DMS 273 treated with DMSO at 0.1 percent for 48 hours (cell line): ENCODE results near the gene IGSF3.
"Not testable (repeated sequence)": the region's sequence is repeated elsewhere in the genome, so short reads cannot be mapped to it uniquely, and the experiment has no call there.

Source experiments
- DNase-seq: peaks from one replicate; lab custom pipeline; 2025; lab: John Stamatoyannopoulos, UW

Gene IGSF3

DNA sequence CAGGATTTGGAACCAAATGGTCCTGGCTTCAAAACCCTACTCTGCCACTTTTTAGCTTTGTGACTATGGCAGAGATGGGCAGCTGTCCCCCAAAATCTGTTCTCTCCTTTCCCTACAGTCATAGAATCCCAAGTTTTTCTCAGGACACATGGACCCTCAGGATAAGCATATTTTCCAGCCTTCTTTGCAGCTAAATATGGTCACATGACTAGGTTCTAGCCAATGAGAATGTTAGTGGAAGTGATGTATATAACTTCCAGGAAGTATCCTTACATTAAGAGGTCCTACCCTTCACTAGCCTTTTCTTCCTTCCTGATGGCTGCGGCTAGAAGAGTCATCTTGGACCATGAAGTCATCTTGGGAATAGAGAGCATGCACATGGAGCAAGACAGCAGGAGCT is 5.9 kb downstream of the IGSF3 start:
- no peak for DNase-seq

DNA sequence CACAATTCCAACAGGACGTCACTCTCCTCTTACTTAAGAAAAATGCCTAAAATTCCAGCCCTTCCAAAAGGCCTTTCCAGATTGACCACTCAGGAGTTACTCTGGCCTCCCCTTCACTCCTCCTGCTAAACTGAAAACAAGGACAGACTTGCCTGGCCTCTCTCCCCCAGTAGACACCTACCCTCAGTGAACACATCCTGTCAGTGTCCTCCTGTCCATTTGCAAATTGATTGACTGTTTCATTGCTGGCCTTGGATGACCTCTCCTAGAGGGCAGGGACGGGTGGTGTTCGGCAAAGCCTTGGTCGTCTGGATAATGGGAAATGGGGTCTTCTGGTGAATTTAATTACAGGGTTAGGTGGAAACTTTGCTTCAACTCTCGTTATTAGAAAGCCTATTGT is 8.9 kb downstream of the IGSF3 start:
- not testable (repeated sequence) for DNase-seq

DNA sequence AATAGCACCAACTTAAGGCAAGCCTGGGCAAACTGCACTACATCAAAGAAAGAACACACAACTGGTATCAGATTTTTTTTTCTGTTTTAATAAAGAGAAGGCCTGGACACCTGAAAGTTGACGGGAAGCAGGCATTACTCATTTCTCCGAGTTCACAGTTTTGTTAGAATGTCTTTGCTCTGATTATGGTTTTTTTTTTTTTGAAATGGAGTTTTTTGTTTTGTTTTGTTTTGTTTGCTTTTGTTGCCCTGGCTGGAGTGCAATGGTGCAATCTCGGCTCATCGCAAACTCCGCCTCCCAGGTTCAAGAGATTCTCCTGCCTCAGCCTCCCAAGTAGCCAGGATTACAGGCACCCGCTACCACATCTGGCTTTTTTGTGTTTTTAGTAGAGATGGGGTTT is 9.7 kb downstream of the IGSF3 start:
- DNase-seq, result not testable (repeated sequence)

DNA sequence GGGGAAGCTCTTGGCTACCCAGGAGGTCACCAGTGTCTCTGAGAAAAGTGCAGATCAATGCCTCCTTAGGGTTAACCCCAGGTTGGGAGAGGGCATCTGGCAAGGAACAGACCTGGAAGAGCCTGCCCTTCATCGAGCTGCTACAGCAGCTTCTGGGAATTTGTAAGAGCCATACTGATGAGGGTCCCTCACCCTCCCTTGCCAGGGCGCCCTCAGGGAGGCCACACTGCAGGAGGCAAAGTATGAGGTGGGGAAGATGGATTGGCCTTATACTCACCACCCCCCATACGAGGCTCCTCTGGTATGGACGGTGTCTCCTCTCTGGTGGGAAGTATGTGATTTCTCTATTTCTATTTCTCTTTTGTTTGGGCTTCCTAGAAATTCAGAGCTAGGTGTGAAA is 13.2 kb downstream of the IGSF3 start:
- no peak for DNase-seq

DNA sequence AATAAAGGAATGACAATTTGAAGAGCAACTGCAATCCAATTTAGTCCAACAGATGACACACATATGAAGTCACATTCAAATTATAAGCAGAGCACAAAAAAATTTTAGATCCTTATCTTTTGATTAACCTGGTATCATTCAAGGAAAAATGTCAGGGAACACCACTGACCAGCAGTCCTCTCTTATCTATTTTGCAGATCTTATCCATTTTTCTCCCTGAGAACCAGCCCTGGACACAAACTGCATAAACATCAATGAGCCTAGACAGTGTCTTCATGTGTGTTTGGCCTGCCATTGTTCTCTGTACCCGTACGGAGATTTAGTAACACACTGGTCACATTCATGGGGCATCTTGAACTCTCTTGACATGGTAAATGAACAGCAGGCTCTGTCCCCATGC is 14.9 kb downstream of the IGSF3 start:
- DNase-seq, result not testable (repeated sequence)

DNA sequence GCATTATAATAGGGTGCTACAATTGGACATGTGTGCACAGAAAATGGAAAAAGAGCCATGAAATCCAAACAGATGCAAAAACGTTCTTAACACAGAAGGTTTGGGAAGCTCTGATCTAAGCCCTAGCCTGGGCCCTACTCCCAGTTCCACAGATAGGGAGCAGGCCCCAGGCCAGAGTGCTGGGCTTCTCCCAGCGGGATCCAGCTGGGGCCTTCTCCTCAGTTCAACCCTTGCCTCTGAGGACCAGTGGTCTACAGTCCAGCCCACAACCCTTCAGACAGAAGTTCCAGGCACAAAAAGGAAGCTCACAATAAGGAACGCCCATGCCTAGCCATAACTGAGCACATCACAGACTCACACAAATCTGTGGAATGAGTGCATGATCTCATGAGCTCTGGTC is 16.8 kb downstream of the IGSF3 start:
- not testable (repeated sequence) for DNase-seq

DNA sequence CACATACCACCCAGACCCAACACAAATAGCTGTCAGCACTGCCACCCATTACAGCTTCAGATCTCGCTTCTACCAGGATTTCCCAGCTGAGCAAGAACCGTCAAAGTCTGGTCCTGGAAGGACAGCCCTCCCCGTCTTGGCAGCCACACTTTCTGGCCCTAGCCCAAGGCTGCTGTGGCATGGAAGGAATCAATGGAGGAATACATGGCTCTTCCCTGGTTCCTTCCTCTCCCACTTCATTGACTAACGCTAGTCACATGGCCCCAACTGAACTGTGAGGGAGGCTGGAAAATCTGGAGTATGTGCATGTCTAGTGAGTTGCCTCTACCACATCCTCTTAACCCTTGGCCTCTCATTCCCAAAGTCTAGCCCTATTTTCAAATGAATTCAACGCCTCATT is 18.5 kb downstream of the IGSF3 start:
- DNase-seq, result not testable (repeated sequence)

DNA sequence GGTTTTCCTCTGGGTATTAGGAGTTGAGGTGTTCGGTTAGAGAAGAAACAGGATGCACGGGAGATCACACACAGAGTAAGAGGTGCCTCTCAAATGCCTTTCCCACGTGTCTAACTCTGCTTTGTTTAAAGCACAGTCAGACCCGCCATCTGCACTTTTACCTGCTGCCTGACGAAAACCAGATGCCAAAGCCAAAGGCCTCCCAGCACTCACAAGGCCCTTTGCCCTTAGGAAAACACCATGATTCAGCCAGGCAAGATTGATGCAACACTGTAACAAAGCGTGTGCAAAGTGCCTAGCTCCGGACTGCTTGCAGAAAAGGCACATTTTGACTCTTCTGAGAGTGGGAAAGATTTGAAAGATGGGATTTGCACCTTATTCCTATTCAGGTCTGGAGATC is 19.2 kb downstream of the IGSF3 start:
- not testable (repeated sequence) for DNase-seq

DNA sequence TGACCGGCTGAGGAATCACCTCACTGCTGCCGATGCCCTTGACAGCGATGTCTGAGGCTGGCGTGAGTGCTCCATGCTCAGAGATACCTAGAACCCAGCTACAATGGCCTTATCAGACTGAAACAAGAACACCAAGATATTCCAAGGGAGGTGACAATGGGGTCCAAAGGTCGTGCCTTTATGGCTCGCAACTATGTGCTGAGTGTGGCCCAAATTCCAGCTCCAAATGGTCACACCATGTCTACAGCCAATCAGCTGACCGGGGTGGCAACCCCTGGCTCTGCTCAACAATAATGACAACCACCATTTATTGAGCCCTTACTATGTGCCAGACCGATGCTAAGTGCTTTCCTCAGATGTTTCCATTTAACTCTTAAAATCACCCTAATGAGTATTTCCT is 20.3 kb downstream of the IGSF3 start:
- DNase-seq, result not testable (repeated sequence)

DNA sequence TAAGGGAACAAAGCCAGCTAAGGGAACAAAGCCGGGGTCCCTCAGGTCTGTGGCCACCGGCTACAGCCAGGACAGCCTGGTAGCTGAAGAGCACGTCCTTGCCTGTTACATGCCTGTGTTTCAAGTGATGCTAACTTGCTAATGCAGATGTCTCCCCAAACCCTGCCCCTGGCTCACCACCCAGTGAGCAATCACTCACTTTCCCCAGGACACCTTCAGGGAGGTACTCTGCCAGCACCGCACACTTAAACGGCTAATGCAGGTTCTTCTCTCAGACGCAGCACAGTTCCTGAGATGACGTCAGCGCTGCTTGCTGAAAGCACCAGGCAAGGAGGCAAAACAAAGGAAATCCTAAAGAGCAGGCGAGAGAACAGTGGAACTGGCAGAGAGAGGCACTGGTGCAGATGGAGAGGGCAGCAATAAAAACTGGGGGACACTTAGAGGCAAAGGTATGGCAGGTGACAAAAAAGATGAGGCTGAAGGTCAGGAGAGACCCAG is 20.8 kb downstream of the IGSF3 start:
- not testable (repeated sequence) for DNase-seq

DNA sequence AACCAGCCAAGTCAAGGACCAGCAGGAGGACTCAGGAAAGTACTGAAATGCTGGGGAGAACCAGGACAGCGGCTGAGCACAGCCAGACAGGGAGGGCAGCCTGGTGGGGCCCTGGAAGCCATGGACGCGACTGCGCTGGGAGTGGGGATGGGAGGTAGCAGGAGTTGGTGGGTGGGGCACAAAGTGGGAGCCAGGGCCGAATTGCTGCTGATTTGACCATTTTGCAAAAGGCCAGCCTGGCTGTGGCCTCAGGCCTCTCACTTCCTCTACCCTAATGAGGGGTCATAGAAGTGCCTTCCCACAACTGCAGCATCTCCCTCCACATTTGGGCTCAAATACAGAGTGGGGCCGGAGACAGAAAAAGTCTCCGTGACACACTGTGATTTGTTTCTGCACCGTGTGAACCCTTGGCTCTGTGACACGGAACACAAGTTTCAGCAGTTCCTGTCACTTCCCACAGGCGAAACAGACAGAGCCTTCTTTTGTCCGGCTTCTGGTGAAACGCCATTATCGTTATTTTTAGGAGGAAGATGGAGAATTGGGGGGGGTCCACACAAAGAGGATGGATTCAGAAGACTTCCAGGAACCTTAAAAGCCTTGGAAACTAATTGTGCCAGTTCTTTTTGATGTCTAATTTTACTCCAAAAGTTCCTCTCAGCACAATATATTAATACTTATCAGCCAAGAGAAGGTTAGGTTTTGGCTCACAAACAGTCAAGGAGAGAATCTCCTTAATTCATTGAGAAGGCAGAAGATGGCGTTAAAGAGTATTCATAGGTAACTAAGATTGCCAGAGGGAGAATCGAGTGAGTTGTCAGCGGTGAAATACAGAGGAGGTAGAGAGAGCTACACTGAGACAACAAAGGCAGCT is 21.5 kb downstream of the IGSF3 start:
- DNase-seq, result not testable (repeated sequence)

DNA sequence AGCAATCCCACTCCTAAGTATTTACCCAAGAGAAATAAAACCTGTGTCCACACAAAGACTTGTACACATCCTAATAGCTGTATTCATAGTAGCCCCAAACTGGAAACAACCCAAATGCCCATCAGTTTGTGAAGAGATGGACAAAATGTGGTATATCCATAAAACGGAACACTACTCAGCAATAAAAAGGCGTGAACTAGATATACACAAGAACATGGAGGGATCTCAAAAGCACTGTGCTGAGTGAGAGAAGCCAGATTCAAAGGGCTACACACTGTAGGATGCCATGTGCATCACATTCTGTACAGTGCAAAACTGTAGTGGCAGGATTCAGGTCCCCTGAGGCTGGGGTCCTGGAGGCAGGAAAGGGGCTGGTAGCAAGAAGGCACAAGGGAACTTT is 22.5 kb downstream of the IGSF3 start:
- DNase-seq, result not testable (repeated sequence)

DNA sequence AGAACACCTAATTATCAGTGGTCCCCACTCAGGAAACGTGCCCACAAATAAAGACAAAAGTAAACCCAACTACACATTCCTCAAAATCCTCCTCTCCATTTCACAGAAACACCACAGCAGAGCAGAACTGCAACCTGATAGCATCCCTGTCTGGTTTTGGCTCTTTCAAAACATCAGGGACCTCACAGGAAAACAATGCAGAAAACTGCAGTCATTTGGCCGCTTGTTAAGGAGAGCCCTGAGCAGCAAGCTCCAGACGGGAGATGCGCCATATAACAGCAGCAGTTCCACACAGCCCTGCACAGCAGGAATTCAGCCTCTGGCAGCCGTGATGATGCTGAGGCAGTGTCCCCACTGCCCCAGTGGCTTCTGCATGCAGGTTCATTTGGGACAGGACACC is 23.4 kb downstream of the IGSF3 start:
- not testable (repeated sequence) for DNase-seq

DNA sequence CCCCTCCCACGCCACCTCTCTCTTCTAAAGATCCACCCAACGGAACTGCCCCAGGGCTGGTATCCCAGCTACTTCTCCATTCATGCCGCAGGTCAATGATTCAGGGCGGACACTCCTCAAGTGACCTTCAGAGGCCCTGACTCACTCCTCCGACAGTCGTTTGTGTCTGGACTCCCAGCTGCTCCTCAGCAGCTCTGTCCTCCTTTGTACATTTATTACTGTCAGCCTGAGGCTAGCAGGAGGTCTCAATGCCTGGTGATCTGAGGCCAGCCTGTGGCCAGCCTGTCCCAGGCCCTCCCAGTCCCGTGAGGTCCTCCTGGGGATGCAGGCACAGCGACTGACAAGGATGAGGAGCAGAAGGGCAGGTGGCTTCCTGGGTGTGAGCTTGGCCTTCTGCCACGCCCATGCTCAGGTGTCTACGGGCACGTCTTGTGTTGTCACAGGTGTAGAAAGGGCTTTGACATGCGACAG is 24.2 kb downstream of the IGSF3 start:
- DNase-seq, result not testable (repeated sequence)

DNA sequence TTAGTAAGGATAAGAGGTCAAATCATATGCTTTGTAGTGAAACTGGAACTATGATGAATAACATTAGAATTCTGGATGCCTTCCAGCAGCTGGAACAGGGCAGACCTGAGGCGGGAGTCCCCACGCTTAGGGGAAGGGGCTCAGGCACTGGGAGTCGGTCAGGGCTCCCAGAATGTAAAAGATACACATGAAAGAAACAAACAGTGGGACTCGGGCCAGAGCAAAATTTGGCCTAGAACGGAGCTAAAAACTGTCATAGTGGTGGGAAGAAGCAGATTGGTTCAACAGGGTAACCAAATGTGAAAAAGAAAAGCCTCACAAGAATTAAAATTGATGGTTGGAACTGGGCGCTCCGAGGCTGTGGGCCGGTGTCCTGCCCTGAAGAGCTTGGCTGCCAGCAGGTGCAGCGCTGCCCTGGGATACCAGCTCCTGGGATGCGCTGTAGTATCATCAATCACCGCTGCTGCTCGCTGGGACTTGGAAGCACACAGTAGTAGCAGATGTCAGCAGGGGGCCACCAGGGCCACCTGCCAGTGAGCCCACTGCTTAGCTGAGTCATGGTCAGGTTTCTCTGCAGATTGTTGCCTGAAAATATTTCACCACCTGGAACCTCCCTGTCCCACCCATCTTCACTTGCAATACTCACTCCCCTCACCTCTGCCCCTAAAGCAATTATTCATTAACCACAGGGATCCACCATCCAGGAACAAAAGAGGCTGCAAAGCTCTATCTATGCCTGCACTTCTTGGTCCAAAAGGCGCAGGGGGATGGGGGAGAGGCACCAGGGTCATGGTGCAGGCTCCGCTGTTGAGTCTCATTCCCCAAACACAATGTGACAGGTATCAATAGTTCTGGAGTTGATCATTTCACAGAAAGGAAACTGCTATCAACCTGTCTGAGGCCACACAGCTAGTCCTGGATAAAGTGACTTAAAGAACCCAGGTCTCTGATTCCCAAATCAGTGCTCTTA is 24.9 kb downstream of the IGSF3 start:
- DNase-seq, result not testable (repeated sequence)

DNA sequence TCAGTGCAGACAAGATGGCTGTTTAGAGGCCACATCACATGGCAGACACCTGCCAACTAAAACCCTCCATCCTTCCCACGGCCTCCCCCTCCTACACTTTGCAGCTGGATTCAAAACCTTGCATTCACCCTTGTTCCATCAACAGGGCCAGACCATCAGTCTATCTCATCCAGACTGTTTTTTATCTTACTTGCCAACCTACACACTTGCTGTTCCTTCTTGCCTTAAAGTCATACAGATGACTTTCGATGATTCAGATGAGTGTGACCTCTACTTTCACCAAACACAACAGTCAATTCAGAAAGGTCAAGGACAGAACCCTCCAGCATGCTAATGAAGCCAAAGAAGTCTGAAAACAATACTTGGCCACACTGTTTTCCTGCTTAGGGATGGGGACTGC is 29.9 kb downstream of the IGSF3 start:
- not testable (repeated sequence) for DNase-seq

DNA sequence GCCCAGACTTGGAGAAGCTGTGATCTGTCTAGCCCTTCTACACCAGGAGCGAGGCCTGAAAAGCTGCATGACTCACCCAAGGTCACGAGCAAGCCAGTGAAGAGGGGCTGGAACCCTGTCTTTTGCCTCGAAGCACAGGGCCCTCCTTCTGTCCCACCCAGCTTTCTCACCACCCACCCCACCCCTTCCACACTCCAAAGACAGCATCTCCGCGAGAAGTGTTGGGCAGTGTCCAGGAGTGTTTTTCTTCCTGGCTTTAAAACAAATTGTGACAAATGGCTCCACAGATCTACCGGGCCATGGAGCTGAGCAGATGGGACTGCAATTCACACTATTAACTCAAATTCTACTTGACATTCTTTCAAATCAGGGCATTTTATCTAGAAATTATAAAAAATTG is 30.9 kb downstream of the IGSF3 start:
- DNase-seq, result not testable (repeated sequence)

DNA sequence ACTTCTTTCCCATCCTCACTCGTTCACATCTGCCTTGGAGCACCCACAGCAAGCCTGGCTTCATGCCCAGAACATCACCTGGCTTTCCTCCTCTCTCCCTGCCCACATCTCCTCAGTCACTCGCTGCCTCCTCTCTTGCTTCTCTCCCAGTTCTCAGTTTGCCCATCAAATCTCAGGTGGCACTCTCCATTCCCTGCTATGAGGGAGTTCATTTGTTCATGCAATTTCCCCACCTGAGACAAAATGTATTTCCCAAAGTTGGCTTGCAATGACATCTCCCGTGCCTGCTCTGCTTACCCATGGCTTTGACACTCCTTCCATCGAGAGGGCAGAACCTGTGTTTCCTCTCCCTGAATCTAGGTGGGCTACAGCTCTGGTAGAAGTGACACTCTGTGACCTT is 33.1 kb downstream of the IGSF3 start:
- not testable (repeated sequence) for DNase-seq

DNA sequence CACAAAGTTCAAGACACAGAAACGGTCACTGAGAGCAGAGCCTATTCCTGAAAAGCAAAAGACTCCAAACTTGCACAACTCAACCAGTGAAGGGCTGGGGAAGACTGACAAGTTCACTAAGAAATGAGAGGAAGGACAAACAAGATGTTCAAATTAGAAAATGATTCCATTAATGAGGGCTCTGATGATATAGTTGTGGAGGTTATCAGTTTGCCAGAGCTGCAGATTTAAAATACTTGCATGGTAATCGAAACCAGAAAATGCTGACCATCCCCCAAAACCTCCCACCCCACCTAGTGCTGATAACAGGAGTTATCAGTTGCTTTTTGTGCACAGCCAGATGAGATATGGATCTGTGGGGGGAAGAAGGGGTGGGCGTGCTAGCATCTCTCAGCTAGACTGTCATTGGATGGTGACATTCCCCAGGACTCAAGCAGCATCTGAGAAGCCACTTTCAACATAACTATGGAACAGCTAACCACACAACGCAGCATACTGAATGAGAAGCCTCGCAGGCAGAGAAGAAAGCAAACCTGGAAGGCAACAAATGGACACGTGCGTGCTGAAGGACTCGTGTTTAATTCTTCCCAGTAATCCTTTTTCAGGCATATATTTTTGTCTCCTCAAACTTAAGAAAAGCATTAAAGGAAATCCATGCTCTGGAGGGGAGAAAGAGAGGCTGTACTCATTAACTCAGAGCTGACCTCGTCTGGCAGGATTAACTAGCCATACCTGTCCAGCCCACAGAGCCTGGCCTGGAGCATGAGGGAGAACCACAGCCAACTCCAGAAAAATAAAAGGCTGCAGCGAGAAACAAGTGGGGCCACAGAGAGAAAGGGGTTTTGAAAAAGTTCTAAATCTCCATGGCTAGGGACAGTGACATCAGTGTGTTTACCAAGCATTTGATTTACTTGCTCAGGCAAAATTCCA is 35.3 kb downstream of the IGSF3 start:
- not testable (repeated sequence) for DNase-seq

DNA sequence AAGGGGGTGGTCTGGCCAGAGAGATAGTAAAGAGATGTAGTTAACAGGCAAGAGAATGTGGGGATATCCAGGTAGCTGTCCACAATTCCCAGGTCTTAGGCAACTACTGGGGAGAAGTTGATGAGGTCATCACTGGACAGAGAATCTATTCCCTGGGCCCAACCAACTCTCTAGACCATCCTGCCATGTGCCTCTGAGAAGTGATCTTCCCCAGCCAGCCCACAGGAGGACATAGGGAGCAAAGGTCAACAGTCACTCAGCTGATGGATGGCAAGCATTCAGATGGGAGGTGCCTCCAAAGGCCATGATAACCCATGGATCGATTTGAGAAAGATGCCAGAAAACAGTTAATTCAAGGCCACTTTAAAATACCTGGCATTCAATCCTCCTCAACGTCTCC is 36.0 kb downstream of the IGSF3 start:
- DNase-seq, result not testable (repeated sequence)

DNA sequence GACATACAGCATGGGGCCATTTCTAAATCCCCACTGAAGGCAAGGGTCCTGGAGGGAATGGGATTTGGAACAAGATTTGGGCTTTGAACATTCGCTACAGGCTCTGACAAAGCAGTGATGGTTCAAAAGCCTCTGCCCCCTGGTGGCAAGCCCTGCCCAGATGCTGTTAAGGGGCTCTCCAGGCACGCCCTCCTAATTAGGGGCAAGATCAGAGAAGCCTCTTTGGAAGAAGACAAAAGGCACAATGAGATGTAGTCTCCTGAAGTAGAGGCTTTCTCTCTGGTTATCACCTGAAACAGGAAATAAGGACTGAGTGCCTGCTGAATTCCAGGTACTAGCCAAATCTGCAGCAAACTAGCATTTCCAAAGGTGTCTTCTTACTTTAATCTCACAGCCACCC is 37.5 kb downstream of the IGSF3 start:
- DNase-seq, result not testable (repeated sequence)
